ENCODE results near the gene FHAD1.

FHAD1 gene

GRCh38 chr1:15332952-15333715 lies 86.1 kb downstream of the FHAD1 start:
- Histone ChIP-seq H3K36me3 (ENCODE audit: insufficient read depth, low read length) (no peaks in the 10 kb centered on the region), H3F3A (ENCODE audit: insufficient read depth, low read length) (no peaks in the 10 kb centered on the region), H3K9me3 (ENCODE audit: low read length) (no peaks in the 10 kb centered on the region), H4K20me1 (ENCODE audit: insufficient read depth, low read length) (no peaks in the 10 kb centered on the region), H3K27me3 (ENCODE audit: insufficient read depth, low read length) (no peaks in the 10 kb centered on the region; the same call in 1 of the 2 replicates), H2AFZ (ENCODE audit: low read length) (no peak overlapping the region), H3K4me1 (ENCODE audit: insufficient read depth, low read length, severe bottlenecking) (no peaks in the 10 kb centered on the region), H3K9me2 (ENCODE audit: low read depth, low read length) (no peaks in the 10 kb centered on the region), H3K27ac (ENCODE audit: low read depth, low read length, poor library complexity, severe bottlenecking) (no peak overlapping the region), H3K9ac (ENCODE audit: low read length) (no peak overlapping the region), H3K4me3 (ENCODE audit: low read depth, low read length, poor library complexity, severe bottlenecking) (no peak overlapping the region), H3K4me2 (ENCODE audit: low read length) (no peak overlapping the region), H3K79me2 (ENCODE audit: insufficient read depth, low read length) (no peaks in the 10 kb centered on the region)
- no peak for TF ChIP-seq CTCF (IDR thresholded peaks at IDR 0.05; ENCODE audit: low read length)
- no peak for TF ChIP-seq EZH2 (IDR thresholded peaks at IDR 0.05; ENCODE audit: borderline replicate concordance, low read length)

- no peaks in the 10 kb centered on the region for H3K9me3 ChIP-seq (ENCODE audit: low read length)
- TF ChIP-seq CTCF (IDR thresholded peaks at IDR 0.05; ENCODE audit: low read length) = no peak
- TF ChIP-seq EZH2 (IDR thresholded peaks at IDR 0.05; ENCODE audit: borderline replicate concordance, low read length) = no peak
- no peaks in the 10 kb centered on the region for H3K36me3 ChIP-seq (ENCODE audit: insufficient read depth, low read length)
- no peaks in the 10 kb centered on the region for H3K4me1 ChIP-seq (ENCODE audit: insufficient read depth, low read length, severe bottlenecking)
- no peaks in the 10 kb centered on the region for H4K20me1 ChIP-seq (ENCODE audit: insufficient read depth, low read length)
- no peaks in the 10 kb centered on the region for H3K9me2 ChIP-seq (ENCODE audit: low read depth, low read length)
- no peak overlapping the region for H3K27ac ChIP-seq (ENCODE audit: low read depth, low read length, poor library complexity, severe bottlenecking)
- H3F3A ChIP-seq (ENCODE audit: insufficient read depth, low read length) = no peaks in the 10 kb centered on the region
- H3K4me2 ChIP-seq (ENCODE audit: low read length) = no peak overlapping the region
- no peak overlapping the region for H2AFZ ChIP-seq (ENCODE audit: low read length)
- H3K27me3 ChIP-seq (ENCODE audit: insufficient read depth, low read length) = no peaks in the 10 kb centered on the region; the same call in 1 of the 2 replicates
- no peaks in the 10 kb centered on the region for H3K79me2 ChIP-seq (ENCODE audit: insufficient read depth, low read length)
- H3K9ac ChIP-seq (ENCODE audit: low read length) = no peak overlapping the region
- no peak overlapping the region for H3K4me3 ChIP-seq (ENCODE audit: low read depth, low read length, poor library complexity, severe bottlenecking)
These were observed 88.0 kb downstream of the FHAD1 start for GRCh38 chr1:15334995-15335394.

GRCh38 chr1:15336866-15337265 lies 89.8 kb downstream of the FHAD1 start:
- H3K27me3 ChIP-seq (ENCODE audit: insufficient read depth, low read length) = peaks cover 5% of the 10 kb centered on the region; the same call in 1 of the 2 replicates
- H3K4me2 ChIP-seq (ENCODE audit: low read length) = no peak overlapping the region
- no peaks in the 10 kb centered on the region for H4K20me1 ChIP-seq (ENCODE audit: insufficient read depth, low read length)
- H3K4me3 ChIP-seq (ENCODE audit: low read depth, low read length, poor library complexity, severe bottlenecking) = no peak overlapping the region
- H3K9ac ChIP-seq (ENCODE audit: low read length) = no peak overlapping the region
- no peaks in the 10 kb centered on the region for H3K9me2 ChIP-seq (ENCODE audit: low read depth, low read length)
- TF ChIP-seq CTCF (IDR thresholded peaks at IDR 0.05; ENCODE audit: low read length) = no peak
- H3K79me2 ChIP-seq (ENCODE audit: insufficient read depth, low read length) = no peaks in the 10 kb centered on the region
- H3F3A ChIP-seq (ENCODE audit: insufficient read depth, low read length) = no peaks in the 10 kb centered on the region
- H2AFZ ChIP-seq (ENCODE audit: low read length) = no peak overlapping the region
- H3K27ac ChIP-seq (ENCODE audit: low read depth, low read length, poor library complexity, severe bottlenecking) = no peak overlapping the region
- H3K36me3 ChIP-seq (ENCODE audit: insufficient read depth, low read length) = no peaks in the 10 kb centered on the region
- no peaks in the 10 kb centered on the region for H3K9me3 ChIP-seq (ENCODE audit: low read length)
- no peaks in the 10 kb centered on the region for H3K4me1 ChIP-seq (ENCODE audit: insufficient read depth, low read length, severe bottlenecking)

All from OCI-LY1 (cell line).